Cortex of kidney (tissue), 1 donor: ENCODE data around the gene IDE.
"Not testable (repeated sequence)": the region's sequence is repeated elsewhere in the genome, so short reads cannot be mapped to it uniquely, and the experiment has no call there.

Experiments
- DNase-seq: peaks from one replicate; lab custom pipeline; 2025; lab: John Stamatoyannopoulos, UW

Gene IDE

GRCh38 chr10:92492748-92493240, 81.1 kb downstream of the IDE start:
- no peak for DNase-seq

- DNase-seq, result no peak
These were observed 83.5 kb downstream of the IDE start for GRCh38 chr10:92490387-92490786.

- DNase-seq, result no peak
These were observed 87.3 kb downstream of the IDE start for GRCh38 chr10:92486637-92487036.

GRCh38 chr10:92483539-92483938, 90.4 kb downstream of the IDE start:
- DNase-seq, result no peak

GRCh38 chr10:92480413-92480812, 93.5 kb downstream of the IDE start:
- no peak for DNase-seq

- no peak for DNase-seq
These were observed 94.3 kb downstream of the IDE start for GRCh38 chr10:92479547-92479946.

GRCh38 chr10:92478536-92478935, 95.4 kb downstream of the IDE start:
- DNase-seq, result no peak

GRCh38 chr10:92475357-92475868, 98.5 kb downstream of the IDE start:
- DNase-seq, result no peak

GRCh38 chr10:92470026-92470425, 103.9 kb downstream of the IDE start:
- no peak for DNase-seq

- no peak for DNase-seq
These were observed 109.5 kb downstream of the IDE start for GRCh38 chr10:92464364-92464763.

GRCh38 chr10:92463582-92463981, 110.3 kb downstream of the IDE start:
- DNase-seq, result no peak

GRCh38 chr10:92454955-92455354, 118.9 kb downstream of the IDE start:
- DNase-seq, result not testable (repeated sequence)

GRCh38 chr10:92452313-92452712, 121.6 kb downstream of the IDE start:
- no peak for DNase-seq

GRCh38 chr10:92451431-92451830, 122.5 kb downstream of the IDE start:
- DNase-seq, result no peak

GRCh38 chr10:92450896-92451295, 123.0 kb downstream of the IDE start:
- DNase-seq, result no peak

- DNase-seq, result no peak
These were observed 133.3 kb downstream of the IDE start for GRCh38 chr10:92440578-92440977.

GRCh38 chr10:92438220-92438619, 135.7 kb downstream of the IDE start:
- no peak for DNase-seq

GRCh38 chr10:92436611-92437010, 137.3 kb downstream of the IDE start:
- DNase-seq, result no peak

GRCh38 chr10:92436065-92436464, 137.8 kb downstream of the IDE start:
- not testable (repeated sequence) for DNase-seq

- DNase-seq, result no peak
These were observed 139.5 kb downstream of the IDE start for GRCh38 chr10:92434385-92434784.

GRCh38 chr10:92432596-92432995, 141.3 kb downstream of the IDE start:
- DNase-seq, result no peak

GRCh38 chr10:92430103-92430502, 143.8 kb downstream of the IDE start:
- no peak for DNase-seq

- DNase-seq, result no peak
These were observed 152.3 kb downstream of the IDE start for GRCh38 chr10:92421550-92421949.

GRCh38 chr10:92420546-92421275, 153.2 kb downstream of the IDE start:
- no peak for DNase-seq
